ENCODE data around the gene SLCO3A1. TPM values are rescaled to one million over a fixed set of nuclear protein-coding genes. Genes with fewer than 3 reads are reported as not detected.
A peak's percentile ranks its signal among the peaks of the same experiment; 100 is the strongest.

The SLCO3A1 gene
- total and polyA plus RNA-seq, 2 experiments from 2014 or later: 1.9 to 6.9 TPM

DNA sequence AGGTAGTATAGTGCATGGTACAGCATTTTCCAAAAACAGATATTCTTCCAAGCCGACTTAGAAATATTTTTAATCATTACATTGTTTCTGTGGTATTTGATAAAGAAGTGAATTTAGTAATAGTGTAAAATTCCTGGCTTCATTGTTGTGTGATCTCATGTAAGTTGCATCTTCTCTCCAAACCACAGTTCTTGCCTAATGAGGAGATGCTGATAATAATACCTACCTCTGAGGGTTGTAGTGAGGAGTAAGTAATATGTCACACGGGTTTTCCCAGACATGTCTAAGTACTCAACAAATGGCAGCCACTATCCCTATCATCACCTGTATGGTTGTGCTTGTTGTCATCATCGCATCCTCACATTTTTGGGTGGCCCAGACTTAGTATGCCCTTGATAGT is 167.3 kb downstream of the SLCO3A1 start:
- WGBS, 2 experiments (ENCODE audit: low coverage in 1 of 2, low lambda C conversion rate in 2 of 2, missing lambda C conversion rate in 2 of 2): 54% methylated on average over 3 of the region's 3 CpGs
- DNase-seq: peak; percentile 71

DNA sequence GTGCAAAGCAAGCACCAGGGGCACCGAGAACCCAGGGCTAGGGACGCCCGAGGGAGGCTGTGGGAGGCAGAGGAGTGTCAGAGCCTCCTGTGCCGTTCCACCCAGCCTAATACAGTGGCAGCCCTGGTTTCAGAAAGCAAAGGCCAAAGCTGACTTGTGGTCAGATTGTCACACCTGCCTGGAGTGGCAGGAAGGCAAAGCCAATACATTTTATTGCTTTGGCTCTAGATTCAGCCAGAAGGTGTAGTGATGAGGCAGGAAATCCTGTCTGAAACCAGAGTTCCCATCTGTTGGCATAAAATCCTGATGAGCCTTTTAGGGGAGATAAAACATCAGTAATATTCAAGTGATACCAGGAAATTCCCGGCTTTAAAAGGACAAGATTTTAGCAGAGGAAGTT is 168.3 kb downstream of the SLCO3A1 start:
- Histone ChIP-seq H3F3A (ENCODE audit: insufficient read depth) (0 out of 2 replicates have a peak, but pooled peaks cover 8% of the 10 kb centered on the region), H3K4me2 (ENCODE audit: unreplicated experiment) (no peak overlapping the region), H3K4me3 (no peak overlapping the region), H3K36me3 (ENCODE audit: low read depth) (no peaks in the 10 kb centered on the region), H3K27me3 (replicated peaks; ENCODE audit: insufficient read depth) (no peaks in the 10 kb centered on the region), H3K4me1 (ENCODE audit: insufficient read depth) (peaks cover 9% of the 10 kb centered on the region; the same call in 1 of the 2 replicates), H3K9me2 (ENCODE audit: insufficient read depth) (no peaks in the 10 kb centered on the region), H3K9ac (no peak overlapping the region), H2AFZ (no peak overlapping the region), H3K27ac (no peak overlapping the region), H3K9me3 (ENCODE audit: low read depth) (no peaks in the 10 kb centered on the region), H3K79me2 (ENCODE audit: insufficient read depth) (no peaks in the 10 kb centered on the region), H4K20me1 (ENCODE audit: insufficient read depth) (no peaks in the 10 kb centered on the region)
- WGBS, 2 experiments (ENCODE audit: low coverage in 1 of 2, low lambda C conversion rate in 2 of 2, missing lambda C conversion rate in 2 of 2): 86 to 88% methylated on average over 5 of the region's 5 CpGs
- TF ChIP-seq EZH2phosphoT487 (IDR thresholded peaks at IDR 0.05; ENCODE audit: insufficient read depth, low read depth) (no peak), EZH2 (IDR thresholded peaks at IDR 0.05; ENCODE audit: insufficient read depth, poor library complexity, severe bottlenecking) (no peak)
- in situ Hi-C loops (cut with MboI): no loop called here
- DNase-seq: no peak

More for the DNA sequence above, 167.3 kb downstream of the SLCO3A1 start:
- no peak for TF ChIP-seq EZH2phosphoT487 (IDR thresholded peaks at IDR 0.05; ENCODE audit: insufficient read depth, low read depth)
- TF ChIP-seq EZH2 (IDR thresholded peaks at IDR 0.05; ENCODE audit: insufficient read depth, poor library complexity, severe bottlenecking): no peak
- Histone ChIP-seq H3K36me3 (ENCODE audit: low read depth) (no peaks in the 10 kb centered on the region), H3K4me1 (ENCODE audit: insufficient read depth) (peaks cover 9% of the 10 kb centered on the region; the same call in 1 of the 2 replicates), H3K4me2 (ENCODE audit: unreplicated experiment) (no peak overlapping the region), H3K27ac (no peak overlapping the region), H3K9ac (no peak overlapping the region), H3K4me3 (no peak overlapping the region), H2AFZ (no peak overlapping the region), H4K20me1 (ENCODE audit: insufficient read depth) (no peaks in the 10 kb centered on the region), H3K9me2 (ENCODE audit: insufficient read depth) (no peaks in the 10 kb centered on the region), H3K79me2 (ENCODE audit: insufficient read depth) (no peaks in the 10 kb centered on the region), H3F3A (ENCODE audit: insufficient read depth) (0 out of 2 replicates have a peak, but pooled peaks cover 8% of the 10 kb centered on the region), H3K27me3 (replicated peaks; ENCODE audit: insufficient read depth) (no peaks in the 10 kb centered on the region), H3K9me3 (ENCODE audit: low read depth) (no peaks in the 10 kb centered on the region)
- in situ Hi-C loops (cut with MboI): no loop called here

DNA sequence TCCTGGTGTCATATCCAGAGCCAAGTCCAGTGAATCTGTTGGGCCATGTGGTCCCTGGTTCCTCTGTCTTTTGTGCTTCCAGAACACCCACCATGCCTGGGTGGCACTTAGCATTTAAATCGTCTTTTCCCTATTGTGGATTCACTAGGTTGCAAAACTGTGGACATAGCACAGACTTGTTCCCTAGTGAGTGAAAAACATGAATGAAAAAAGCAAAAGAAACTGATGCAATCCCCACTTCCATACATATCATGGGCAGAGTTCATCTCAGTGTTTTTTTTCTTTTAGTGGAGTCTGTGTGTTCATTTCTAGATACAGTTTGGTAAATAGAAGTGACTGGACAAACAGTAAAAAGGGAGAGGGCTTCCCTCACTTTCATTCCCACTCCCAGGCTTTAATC is 170.5 kb downstream of the SLCO3A1 start:
- H3K4me1 ChIP-seq (ENCODE audit: insufficient read depth): peaks cover 9% of the 10 kb centered on the region; the same call in 1 of the 2 replicates
- 0 out of 2 replicates have a peak, but pooled peaks cover 8% of the 10 kb centered on the region for H3F3A ChIP-seq (ENCODE audit: insufficient read depth)
- no peak overlapping the region for H3K27ac ChIP-seq
- in situ Hi-C loops (cut with MboI): no loop called here
- no peaks in the 10 kb centered on the region for H4K20me1 ChIP-seq (ENCODE audit: insufficient read depth)
- no peaks in the 10 kb centered on the region for H3K27me3 ChIP-seq (replicated peaks; ENCODE audit: insufficient read depth)
- H3K36me3 ChIP-seq (ENCODE audit: low read depth): no peaks in the 10 kb centered on the region
- 45 to 50% methylated on average over 1 of the region's 1 CpG for WGBS, 2 experiments (ENCODE audit: low coverage in 1 of 2, low lambda C conversion rate in 2 of 2, missing lambda C conversion rate in 2 of 2)
- DNase-seq: no peak
- H3K79me2 ChIP-seq (ENCODE audit: insufficient read depth): no peaks in the 10 kb centered on the region
- H3K9ac ChIP-seq: no peak overlapping the region
- TF ChIP-seq EZH2phosphoT487 (IDR thresholded peaks at IDR 0.05; ENCODE audit: insufficient read depth, low read depth): no peak
- no peak overlapping the region for H3K4me2 ChIP-seq (ENCODE audit: unreplicated experiment)
- H3K4me3 ChIP-seq: no peak overlapping the region
- no peaks in the 10 kb centered on the region for H3K9me2 ChIP-seq (ENCODE audit: insufficient read depth)
- H3K9me3 ChIP-seq (ENCODE audit: low read depth): no peaks in the 10 kb centered on the region
- H2AFZ ChIP-seq: no peak overlapping the region

DNA sequence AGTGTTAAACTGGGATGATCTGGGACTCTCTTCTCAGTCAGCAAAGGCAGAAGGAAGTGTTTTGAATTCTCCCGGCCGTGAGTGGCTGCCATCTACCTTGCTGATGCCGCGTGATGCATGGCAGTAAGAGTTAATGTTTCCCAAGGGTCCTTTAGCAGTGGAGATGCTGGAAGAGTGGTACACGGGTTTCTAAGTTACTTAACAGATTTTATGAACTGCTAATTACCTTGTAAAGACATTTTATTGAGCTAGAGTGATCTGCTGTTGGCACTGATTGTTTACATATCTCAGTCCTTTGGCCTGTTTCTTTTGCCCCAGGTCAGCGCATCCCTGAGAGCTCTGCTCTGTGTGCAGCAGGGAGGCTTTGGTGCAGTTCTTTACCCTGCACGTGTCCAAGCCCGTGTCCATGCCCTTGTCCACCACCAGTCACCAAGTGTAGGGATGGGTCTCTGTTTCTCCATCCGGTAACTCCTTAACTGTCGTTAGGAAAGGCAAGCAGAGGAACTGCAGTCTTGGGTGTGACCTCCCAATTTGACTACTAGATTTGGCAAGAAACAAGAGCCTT is 172.3 kb downstream of the SLCO3A1 start:
- H4K20me1 ChIP-seq (ENCODE audit: insufficient read depth): no peaks in the 10 kb centered on the region
- no peaks in the 10 kb centered on the region for H3K79me2 ChIP-seq (ENCODE audit: insufficient read depth)
- no peak for TF ChIP-seq EZH2phosphoT487 (IDR thresholded peaks at IDR 0.05; ENCODE audit: insufficient read depth, low read depth)
- TF ChIP-seq EZH2 (IDR thresholded peaks at IDR 0.05; ENCODE audit: insufficient read depth, poor library complexity, severe bottlenecking): no peak
- H3K9me3 ChIP-seq (ENCODE audit: low read depth): no peaks in the 10 kb centered on the region
- no peaks in the 10 kb centered on the region for H3K27me3 ChIP-seq (replicated peaks; ENCODE audit: insufficient read depth)
- no peaks in the 10 kb centered on the region for H3K9me2 ChIP-seq (ENCODE audit: insufficient read depth)
- H3K9ac ChIP-seq: no peak overlapping the region
- no peak overlapping the region for H2AFZ ChIP-seq
- H3K36me3 ChIP-seq (ENCODE audit: low read depth): no peaks in the 10 kb centered on the region
- no peak overlapping the region for H3K4me2 ChIP-seq (ENCODE audit: unreplicated experiment)
- WGBS, 2 experiments (ENCODE audit: low coverage in 1 of 2, low lambda C conversion rate in 2 of 2, missing lambda C conversion rate in 2 of 2): 71 to 81% methylated on average over 10 of the region's 10 CpGs
- H3F3A ChIP-seq (ENCODE audit: insufficient read depth): 0 out of 2 replicates have a peak, but pooled peaks cover 8% of the 10 kb centered on the region
- DNase-seq: no peak
- H3K27ac ChIP-seq: no peak overlapping the region
- H3K4me3 ChIP-seq: no peak overlapping the region
- H3K4me1 ChIP-seq (ENCODE audit: insufficient read depth): 0 out of 2 replicates have a peak, but pooled peaks cover 4% of the 10 kb centered on the region
- in situ Hi-C loops (cut with MboI): no loop called here

Data from GM23248 (cell line).